HL-60 (cell line): ENCODE measurements around the gene GCK.

Experiments used
- DNase-seq, 2 experiments: peaks; one replicate each; pipeline ENCODE4 v3.0.0-alpha.2; 2010 to 2020; ENCODE audit warnings: low read depth in 1 of 2, low spot score in 1 of 2
- H3K27ac ChIP-seq: fragments of 250-450 bp; sonication (Bioruptor Pico); replicated peaks from 2 replicates; pipeline ENCODE4 v1.5.1; 2020; ENCODE audit warnings: mild to moderate bottlenecking, moderate library complexity
- H3K27me3 ChIP-seq: fragments of 250-450 bp; sonication (Bioruptor Pico); 2 replicates; pipeline ENCODE4 v1.5.1; 2021; ENCODE audit warnings: mild to moderate bottlenecking, moderate library complexity; ENCODE audit not compliant: insufficient read depth, poor library complexity, severe bottlenecking
- H3K4me3 ChIP-seq: replicated peaks from 2 replicates; pipeline ENCODE4 v1.5.1; 2011; ENCODE audit warnings: mild to moderate bottlenecking, control low read depth, low read length; ENCODE audit not compliant: insufficient read depth
- CTCF ChIP-seq: IDR thresholded peaks from one replicate; pipeline ENCODE4 v1.5.1; 2011; ENCODE audit warnings: low read length, control low read depth, inconsistent platforms; ENCODE audit not compliant: insufficient read depth
- GABPA ChIP-seq: IDR thresholded peaks from 2 replicates; pipeline ENCODE4 v1.6.1; 2012; ENCODE audit warnings: low read depth
- POLR2AphosphoS5 ChIP-seq: IDR thresholded peaks from 2 replicates; pipeline ENCODE4 v1.6.1; 2012; ENCODE audit warnings: low read depth
- REST ChIP-seq: IDR thresholded peaks from 2 replicates; pipeline ENCODE4 v1.6.1; 2012; ENCODE audit warnings: low read depth; ENCODE audit not compliant: insufficient replicate concordance
- SPI1 ChIP-seq: IDR thresholded peaks from 2 replicates; pipeline ENCODE4 v1.6.1; 2012; ENCODE audit warnings: low read depth, mild to moderate bottlenecking, borderline replicate concordance

The GCK gene

GRCh38 chr7:44216521-44217222 lies 27.4 kb upstream of the GCK start:
- H3K27ac ChIP-seq, result no peak overlapping the region
- no peak for DNase-seq
- no peak for TF ChIP-seq POLR2AphosphoS5
- no peak for TF ChIP-seq GABPA
- TF ChIP-seq REST, result no peak
- no peak for TF ChIP-seq SPI1
- TF ChIP-seq CTCF, result no peak

GRCh38 chr7:44216019-44216418 lies 26.8 kb upstream of the GCK start:
- H3K27ac ChIP-seq, result no peak overlapping the region
- no peaks in the 10 kb centered on the region for H3K27me3 ChIP-seq
- DNase-seq, result no peak
- TF ChIP-seq REST (no peak), SPI1 (no peak), GABPA (no peak), CTCF (no peak)
- no peak overlapping the region for H3K4me3 ChIP-seq

More at GRCh38 chr7:44216521-44217222, 27.4 kb upstream of the GCK start:
- H3K27me3 ChIP-seq, result no peaks in the 10 kb centered on the region
- no peak overlapping the region for H3K4me3 ChIP-seq

- no peak overlapping the region for H3K27ac ChIP-seq
- no peak for DNase-seq
- H3K27me3 ChIP-seq, result no peaks in the 10 kb centered on the region
- no peak for TF ChIP-seq REST
- no peak for TF ChIP-seq SPI1
- no peak for TF ChIP-seq GABPA
- no peak for TF ChIP-seq CTCF
- no peak for TF ChIP-seq POLR2AphosphoS5
- H3K4me3 ChIP-seq, result no peak overlapping the region
Observed at GRCh38 chr7:44215531-44215930, 26.3 kb upstream of the GCK start.
